CD4-positive, alpha-beta T cell treated with Interleukin-17A for 4 hours (primary cell): ENCODE data around the gene MID1.

Experiments used
- DNase-seq: peaks from one replicate; pipeline ENCODE4 v3.0.0-alpha.2; 2020; ENCODE audit warnings: mixed read lengths

Gene MID1, protein sequence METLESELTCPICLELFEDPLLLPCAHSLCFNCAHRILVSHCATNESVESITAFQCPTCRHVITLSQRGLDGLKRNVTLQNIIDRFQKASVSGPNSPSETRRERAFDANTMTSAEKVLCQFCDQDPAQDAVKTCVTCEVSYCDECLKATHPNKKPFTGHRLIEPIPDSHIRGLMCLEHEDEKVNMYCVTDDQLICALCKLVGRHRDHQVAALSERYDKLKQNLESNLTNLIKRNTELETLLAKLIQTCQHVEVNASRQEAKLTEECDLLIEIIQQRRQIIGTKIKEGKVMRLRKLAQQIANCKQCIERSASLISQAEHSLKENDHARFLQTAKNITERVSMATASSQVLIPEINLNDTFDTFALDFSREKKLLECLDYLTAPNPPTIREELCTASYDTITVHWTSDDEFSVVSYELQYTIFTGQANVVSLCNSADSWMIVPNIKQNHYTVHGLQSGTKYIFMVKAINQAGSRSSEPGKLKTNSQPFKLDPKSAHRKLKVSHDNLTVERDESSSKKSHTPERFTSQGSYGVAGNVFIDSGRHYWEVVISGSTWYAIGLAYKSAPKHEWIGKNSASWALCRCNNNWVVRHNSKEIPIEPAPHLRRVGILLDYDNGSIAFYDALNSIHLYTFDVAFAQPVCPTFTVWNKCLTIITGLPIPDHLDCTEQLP

DNA sequence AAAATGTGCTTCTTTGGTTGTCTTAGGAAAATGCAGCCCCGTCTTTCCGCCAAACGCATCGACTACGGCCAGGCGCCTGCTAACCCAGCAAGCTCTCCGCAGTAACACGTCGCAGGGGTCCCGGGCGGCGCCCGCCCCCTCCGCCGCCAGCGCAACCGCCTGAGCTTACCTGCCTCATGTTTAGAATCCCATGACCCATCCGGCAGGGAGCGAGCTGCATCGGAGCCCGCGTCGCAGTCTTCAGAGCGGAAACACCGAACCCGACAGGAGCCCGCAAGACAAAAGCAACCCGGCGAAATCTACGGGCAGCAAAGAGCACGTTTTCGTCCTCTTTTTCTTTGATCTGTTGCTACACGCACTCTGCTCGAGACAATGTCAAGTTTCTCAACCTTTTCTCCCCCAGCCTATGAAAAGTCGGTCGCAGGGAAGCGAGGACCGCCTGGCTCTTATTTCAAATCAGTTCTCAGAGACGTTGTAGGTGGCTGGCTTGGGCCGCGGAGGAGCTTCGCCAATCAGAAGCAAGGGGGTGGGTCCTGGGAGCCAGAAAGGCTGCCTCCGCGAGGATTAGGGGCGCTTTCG is at the start of gene MID1:
Gene MID1 (minus strand): TSS at position 465 of the 579 bp plus-strand sequence. CDS start 53,038 bp downstream, outside the sequence.
- no peak for DNase-seq

DNA sequence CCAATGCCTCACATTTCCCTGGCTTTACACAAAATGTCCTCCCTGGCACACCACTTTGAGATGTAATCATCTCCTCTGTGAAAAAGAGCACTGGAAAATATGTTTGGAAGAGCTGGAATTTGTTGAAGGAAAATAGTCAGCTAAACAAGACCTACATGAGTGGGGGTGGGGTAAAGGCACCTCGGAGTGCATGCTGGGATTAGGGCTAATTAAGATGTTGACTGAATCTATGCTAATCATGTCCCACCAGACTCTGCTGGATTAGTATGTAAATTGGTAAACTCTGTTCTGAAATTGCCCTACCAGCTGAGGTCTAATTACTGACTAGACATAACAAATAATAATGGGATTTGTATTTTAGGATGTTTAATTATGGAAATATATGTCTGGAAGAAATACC is 46.8 kb upstream of the MID1 start:
- DNase-seq: no peak

DNA sequence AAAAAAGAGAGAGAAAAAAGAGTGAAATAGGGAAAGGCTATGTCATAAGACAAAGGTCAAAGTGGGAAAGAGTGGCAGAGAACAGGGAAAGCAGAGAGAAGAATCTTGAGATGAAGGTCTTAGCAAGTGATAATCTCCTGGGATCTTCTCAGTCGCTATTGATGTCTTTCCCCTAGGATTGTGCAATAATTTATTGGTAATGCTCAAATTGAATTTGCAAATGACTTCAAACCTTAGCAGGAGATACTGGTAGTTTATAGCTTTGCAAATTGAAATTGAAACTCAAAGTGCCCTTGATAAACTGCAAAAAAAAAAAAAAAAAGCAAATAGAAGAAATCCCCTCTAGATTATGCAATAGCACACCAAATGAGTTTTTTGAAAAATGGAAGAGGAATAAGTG is 45.7 kb upstream of the MID1 start:
- no peak for DNase-seq

DNA sequence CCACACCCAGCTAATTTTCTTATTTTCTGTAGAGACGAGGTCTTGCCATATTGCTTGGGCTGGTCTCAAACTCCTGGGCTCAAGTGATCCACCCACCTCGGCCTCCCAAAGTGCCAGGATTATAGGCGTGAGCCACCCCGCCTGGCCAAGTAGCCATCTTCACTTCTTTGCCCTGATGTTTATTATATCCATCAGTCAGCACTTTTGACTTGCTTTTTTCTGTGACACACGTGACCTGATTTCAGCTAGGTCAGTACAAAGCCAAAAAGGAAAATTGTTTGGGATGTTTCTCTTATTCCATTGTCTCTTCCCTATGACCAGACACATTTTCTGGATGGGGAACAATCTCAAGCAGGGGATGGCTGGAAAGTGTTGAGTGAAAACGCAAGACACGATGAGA is 45.3 kb upstream of the MID1 start:
- DNase-seq: no peak

DNA sequence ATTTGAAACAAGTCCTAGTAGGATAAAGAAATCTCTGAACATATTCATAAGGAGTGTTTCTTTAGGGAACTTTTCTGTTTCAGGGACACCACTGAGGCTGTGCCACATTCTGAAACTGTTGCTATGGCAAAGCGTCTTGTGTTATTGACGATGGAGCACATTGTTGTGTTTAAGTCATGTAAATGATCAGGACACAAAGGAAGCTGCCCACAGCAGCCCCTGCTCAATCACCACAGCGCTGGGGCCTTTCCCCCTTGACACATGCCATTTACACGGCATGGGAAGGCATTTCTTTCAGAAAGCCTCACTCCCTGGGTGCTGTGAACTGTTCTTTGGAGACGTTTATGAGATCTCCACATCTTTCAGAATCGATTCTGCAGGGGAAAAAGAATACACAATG is 39.8 kb upstream of the MID1 start:
- DNase-seq: no peak

DNA sequence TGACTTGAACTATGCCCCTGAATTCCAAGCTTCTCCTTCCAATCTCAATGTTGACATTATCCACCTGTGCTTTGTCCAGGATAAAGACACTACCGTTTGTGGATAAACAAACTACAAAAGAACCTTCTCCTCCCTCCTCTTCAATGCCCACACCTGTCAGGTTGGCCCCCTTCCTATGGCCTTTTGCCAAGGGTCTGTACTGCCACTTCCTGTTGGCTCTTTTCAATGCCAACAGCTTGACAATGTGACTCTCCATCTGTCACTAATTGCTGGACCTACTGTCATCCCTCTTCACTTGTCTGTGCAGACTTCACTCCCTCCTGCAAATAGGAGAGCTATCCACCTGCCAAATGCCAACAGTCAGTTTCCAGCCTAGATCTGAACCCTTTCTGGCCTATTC is 35.8 kb upstream of the MID1 start:
- DNase-seq: no peak

DNA sequence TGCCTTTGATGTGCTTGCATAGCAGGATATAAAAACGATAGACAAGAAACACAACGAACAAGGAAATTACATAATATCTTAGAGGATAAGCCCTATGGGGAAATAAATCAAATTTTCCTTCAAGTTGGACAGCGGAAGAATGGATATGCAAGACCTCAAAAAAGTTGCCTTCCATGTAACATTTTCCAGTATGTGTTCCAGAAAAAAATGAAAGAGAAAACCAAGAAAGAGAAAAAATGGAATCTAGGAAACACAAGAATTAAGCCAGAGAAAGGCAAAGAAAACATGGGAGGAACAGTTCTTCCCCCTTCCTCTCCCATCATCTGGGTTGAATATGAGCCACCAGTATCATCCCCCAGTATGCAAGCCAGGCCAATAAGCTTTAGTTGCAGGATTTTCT is 34.6 kb upstream of the MID1 start:
- no peak for DNase-seq

DNA sequence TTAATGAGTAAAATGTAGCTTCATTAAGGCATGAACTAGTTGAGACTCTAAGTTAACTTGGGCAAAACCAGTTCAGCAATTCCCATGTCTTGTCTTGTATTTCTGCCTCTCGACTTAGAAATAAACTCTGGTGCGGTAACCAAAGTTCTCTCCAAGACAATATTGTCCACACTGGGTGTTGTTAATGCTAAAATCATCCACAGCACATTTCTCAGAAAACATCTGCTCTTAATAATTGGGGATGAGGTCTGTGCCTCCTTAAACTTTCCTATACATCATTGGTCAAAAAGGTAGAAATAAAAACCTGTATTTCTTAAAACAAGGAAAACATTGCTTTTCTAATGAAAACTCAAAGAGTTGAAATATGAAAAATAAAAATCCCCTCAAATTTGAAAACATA is 32.9 kb upstream of the MID1 start:
- no peak for DNase-seq

DNA sequence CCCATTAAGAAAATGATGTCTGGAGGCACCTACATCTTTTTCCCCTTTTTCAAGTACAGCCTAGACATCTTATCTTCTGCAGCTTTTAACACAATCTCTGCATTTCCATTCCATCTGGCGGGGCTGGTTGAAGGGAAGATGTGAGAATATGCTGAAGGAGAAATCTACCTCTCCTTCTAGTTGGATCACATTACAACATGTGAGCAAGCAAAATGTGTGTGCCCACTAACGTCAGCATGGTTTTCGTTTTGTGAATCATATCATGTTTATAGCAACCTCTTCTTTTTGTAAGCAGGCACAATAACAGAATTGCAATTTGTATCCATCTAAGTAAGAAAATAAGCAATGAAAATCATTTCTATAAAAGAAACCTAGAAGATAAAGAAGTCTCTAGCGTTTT is 28.9 kb upstream of the MID1 start:
- DNase-seq: no peak

DNA sequence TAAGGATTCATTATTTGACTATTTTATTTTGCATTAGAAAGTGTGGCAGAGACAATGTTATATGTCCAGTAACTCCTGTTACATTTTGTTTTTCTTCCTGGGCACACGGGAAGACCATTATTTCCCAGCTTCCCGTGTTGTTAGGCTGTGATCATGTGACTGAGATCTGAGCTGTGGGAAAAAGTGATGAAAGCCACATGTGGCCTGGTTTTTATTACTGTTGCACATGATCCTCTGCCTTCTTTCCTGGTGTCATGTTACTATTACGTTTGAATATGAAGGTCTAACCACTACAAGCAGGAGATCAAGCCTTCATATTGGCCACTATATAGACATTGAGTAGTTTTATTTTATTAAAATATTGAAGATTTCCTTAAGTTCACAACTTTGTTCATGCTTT is 28.2 kb upstream of the MID1 start:
- DNase-seq: no peak

DNA sequence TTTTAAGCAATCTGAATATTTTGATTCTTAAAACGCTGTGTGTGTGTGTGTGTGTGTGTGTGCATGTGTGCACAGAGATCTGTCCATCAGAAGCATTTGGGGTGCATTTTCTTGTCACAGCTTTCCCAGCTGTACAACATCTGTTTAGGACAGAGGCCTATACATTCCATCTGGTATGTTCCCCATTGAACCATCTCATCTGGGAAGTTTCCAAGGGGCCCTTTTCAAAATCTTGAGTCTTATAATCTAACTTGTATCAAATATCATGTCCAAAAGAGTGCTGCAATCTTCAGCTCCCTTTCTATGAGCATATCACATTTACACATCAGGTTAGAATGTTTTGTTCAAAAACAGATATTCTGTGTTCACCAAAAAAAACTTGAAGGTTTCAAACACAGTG is 16.5 kb upstream of the MID1 start:
- DNase-seq: no peak

DNA sequence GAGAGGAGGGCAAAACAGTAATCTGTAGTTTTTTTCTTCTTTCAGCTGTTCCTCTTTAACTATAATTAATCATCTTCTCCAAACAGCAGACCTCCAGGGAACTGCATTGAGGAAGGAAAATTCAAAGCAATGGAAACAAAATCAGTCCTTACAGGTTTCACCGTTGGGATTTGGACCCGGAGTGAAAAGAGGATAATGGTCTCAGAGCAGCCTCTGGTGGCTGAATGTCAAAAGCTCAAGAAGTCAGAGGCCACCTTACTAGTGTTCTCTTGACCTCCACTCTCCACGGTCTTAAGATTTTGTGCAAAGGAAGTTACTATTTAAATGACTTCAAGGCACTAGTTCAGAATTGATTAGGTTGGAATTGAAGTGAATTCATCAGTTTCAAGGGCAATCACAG is 16.0 kb upstream of the MID1 start:
- no peak for DNase-seq

DNA sequence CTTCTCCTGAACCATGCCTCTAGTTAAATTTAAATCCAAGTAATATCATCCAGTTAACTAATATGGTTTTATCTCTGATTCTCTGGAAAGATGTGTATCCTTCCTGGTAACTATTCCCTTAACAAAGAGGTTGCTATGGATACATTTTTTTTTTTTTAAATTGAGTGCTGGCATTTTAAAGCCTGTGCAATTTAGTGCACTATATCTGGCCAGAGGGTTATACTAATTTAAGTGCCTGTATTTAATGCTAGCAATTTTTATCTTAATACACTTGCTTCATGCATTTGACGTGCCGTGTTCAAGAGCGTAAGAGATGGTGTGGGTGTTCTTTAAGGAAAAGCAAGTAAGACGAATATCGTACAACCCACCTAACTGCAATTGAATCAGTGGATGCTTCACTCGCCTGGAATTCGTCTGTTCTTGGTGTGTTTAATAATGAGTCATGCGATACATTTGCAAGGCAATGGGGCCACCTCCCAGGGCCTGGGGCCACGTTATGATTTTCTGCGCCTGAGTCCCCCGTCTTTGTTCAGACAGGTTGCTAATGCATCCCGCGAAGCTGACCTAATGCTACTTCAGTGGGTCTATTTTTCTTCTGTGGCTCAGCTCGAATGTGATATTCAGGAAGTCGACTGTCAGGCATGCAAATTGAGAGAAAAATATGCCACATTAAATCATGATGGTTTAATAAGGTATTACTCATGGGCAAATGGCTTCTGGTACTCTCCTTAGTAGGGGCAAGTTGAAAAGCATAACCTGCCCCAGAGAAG is 14.2 kb upstream of the MID1 start:
- DNase-seq: no peak

DNA sequence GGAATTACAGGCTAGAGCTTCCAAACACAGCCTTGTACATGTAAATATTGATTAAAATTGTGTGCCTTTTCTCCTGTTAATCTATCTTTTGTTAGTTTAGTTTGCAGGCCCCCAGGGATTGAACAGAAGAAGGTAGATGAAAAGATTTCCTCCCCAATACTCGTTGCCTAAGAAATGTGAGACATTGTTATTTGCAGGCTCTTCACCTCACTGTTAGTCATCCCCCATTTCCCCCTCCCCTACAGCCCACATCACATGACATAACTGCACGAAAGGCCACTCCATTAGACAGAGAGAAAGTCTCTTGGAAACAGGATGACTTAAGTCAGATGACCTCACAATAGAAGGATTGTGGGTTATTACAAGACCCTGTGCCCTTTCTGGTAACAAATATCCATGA is 13.3 kb upstream of the MID1 start:
- no peak for DNase-seq

DNA sequence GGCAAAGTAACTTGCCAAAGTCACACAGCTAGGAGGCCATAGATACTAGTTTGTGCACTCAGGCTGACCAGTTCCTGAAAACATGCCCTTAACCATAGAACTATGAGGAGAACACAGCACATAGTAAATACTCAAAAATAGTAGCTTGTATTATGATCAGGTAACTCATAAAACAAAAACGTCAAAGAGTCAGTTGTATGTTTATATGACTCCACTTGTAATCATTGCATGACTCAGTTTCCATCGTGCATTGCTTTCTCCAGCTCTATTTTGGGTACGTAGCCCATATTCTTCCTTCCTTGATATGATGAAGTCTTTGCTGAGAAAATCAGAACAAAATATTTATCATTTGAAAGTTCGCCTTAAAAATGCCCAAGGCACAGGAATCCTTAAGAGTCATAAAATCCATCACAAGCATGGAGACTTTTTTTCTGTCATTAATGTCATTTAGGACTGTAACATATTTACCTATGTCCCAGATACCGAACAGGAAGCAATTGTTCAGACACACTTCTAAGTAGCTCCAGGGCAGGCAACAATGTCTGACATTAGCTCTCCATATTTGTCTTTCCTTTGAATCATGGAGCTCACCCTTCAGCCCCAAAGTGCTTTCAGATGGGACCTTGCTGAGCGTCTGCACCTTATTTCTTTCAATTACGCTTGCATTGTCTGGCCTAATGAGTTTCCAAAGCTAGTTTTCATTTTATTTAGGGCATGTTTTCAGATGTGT is 11.2 kb upstream of the MID1 start:
- DNase-seq: no peak

DNA sequence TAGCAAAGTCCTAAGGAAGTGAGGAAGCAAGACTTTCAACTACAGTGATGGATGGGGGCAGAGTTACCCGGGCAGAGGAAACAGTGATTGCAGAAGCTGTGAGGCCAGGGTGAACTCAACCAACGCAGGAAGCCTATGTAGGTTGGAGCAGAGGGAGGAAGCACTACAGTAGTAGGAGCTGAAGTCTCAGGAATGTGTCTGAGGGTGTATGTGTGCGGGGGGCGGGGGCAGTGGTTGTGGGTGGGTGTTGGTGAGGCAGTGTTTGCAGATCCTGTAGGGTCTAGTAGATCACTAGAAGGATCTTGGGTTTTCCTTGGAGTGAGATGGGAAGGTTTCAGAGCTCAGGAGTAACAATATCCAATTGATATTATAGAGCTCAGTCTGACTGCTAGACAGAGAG is 9.9 kb upstream of the MID1 start:
- DNase-seq: no peak

DNA sequence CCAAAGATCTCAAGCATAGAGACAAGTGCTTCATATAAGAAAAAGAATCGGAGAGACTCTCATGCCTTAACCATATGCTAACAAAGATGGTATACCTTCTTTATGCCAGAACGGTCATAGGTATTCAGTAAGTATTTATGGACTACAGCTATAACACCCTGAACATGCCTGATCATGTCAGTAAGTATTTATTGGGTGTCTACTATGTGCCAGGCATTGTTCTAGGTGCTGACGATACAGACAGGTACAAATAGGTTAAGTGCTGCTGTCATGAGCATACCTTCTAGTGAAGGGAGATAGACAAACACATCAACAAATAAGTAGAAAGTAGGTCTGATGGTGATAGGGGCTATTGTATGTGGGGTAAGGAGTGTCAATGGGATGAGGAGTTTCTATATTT is 9.5 kb upstream of the MID1 start:
- no peak for DNase-seq

DNA sequence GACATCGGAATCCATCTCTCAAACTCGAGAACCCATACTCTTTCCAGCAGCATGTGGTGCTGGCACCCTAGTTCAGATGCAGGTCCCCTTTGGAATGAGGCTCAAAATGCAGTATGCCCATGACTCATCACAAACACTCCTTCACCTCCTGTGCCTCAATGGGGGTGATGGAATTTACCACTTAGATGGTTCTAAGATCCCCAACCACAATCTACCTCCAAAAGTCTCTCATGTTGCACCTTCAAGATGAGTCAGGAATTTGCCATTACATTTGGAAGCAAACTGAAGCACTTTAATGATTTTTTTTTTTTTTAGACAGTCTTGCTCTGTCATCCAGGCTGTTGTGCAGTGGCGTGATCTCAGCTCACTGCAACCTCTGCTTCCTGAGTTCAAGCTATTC is 8.5 kb upstream of the MID1 start:
- no peak for DNase-seq

DNA sequence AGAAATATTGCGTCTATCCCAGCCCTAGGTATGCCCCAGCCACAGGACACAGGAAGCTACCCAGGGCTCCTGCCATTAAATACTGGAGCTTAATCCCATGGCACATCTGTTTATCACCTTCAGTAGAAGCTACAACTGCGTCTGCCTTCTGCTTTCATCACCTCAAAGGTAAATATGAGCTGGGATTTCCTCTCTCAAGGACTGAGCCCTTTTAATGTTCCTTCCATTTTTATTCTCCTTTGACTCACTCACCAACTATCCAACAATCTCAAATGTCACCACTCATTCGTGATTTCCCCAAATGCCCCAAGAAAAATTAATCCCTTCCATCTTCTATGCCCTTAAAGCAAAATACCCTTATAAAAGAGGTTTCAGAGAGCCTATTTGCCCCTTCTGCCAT is 1.8 kb upstream of the MID1 start:
- DNase-seq: no peak

DNA sequence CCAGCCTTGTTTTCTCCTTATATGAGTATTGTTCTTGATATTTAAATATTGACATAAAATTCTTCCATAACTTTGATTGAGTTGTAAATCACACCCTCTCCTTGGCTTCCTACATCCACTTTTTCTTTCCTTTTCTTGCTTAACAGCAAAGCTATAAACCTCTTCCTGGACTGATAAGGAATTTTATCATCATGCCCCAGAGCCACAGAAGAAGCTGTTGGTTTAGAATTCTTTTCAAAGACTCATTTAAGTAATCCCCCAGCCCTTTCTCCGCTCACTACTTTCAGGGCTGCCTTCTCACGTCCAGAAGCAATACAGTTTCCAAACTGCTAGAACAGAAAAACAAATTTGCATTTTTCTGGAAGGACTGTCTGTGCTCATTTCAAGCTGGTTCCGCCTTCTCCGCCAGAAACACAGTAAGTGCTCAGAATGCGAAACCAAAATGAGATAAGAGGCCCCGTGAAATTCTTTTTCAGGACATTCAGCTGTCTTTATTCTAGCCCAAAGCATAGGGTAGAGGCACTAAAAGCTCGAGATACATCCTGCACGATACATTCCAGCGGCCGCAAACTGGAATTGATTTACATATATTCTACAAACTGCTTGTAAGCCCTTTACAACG is 849 bp downstream of the MID1 start:
- no peak for DNase-seq

DNA sequence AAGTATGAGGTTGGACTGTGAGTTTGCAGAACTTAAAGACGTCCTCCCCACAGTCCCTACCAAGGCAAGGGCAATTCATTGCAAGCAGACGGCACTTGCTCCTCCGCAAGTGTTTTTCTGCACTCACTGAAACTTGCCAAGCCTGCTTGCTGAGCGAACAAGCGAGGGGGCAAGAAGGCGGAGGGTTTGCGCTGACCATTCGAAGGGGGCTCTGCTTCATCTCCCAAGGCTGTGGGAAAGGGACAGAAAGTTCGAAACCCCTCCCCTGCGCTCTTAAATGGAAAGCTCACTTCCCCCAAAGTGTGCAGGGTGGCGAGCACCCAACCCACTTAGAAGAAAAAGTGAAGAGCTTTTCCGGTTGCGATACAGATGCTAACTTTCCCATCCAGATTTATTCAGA is 1.4 kb downstream of the MID1 start:
- DNase-seq: no peak

DNA sequence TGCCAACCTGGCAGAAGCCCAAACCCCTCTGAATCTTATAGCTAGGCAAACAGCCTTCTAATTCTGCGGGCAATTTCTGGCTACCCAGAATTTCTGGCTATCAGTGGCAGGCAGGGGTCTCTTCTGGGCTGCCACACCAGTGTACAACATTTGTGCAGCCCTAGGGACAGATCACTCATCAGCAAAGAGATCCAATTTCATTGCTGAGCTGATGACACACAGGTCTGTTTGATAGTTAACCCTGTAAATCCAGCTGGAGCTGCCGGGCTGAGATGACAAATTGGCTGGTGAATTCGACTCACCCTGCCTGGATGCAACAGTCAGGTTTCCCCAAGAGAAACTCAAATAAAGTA is 2.4 kb downstream of the MID1 start:
- DNase-seq: no peak
